ENCODE results near the gene AHRR.

Gene AHRR

GRCh38 chr5:446066-446882 lies 124.8 kb downstream of the AHRR start:
- no peak for TF ChIP-seq POLR2AphosphoS5 (IDR thresholded peaks at IDR 0.05; ENCODE audit: low read depth, low read length)
- TF ChIP-seq TAF1 (IDR thresholded peaks at IDR 0.05; ENCODE audit: borderline replicate concordance, insufficient read depth, low read length), result no peak

DNA sequence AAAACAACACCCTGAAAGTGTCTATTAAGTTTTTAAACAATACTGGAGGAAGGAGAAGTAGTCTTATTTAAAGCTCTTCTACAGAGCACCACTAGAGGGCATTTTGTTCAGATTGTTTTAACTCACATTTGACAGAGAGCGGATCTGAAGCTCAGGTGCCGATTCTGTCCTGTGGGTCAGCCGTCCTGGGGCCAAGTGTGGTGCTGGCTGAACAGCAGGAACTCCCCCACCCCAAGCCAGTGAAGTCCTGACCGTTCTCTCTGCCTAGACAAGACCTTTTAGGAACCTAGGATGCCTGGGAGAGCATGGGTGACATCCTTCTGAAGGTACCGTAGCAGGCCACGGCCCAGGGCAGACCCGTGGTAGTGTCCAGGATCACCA lies 125.4 kb downstream of the AHRR start:
- no peak for TF ChIP-seq FOXP2 (optimal IDR thresholded peaks at IDR 0.05; ENCODE audit: borderline replicate concordance, extremely low read depth, extremely low read length, insufficient read depth)
- TF ChIP-seq, protein P1, sequence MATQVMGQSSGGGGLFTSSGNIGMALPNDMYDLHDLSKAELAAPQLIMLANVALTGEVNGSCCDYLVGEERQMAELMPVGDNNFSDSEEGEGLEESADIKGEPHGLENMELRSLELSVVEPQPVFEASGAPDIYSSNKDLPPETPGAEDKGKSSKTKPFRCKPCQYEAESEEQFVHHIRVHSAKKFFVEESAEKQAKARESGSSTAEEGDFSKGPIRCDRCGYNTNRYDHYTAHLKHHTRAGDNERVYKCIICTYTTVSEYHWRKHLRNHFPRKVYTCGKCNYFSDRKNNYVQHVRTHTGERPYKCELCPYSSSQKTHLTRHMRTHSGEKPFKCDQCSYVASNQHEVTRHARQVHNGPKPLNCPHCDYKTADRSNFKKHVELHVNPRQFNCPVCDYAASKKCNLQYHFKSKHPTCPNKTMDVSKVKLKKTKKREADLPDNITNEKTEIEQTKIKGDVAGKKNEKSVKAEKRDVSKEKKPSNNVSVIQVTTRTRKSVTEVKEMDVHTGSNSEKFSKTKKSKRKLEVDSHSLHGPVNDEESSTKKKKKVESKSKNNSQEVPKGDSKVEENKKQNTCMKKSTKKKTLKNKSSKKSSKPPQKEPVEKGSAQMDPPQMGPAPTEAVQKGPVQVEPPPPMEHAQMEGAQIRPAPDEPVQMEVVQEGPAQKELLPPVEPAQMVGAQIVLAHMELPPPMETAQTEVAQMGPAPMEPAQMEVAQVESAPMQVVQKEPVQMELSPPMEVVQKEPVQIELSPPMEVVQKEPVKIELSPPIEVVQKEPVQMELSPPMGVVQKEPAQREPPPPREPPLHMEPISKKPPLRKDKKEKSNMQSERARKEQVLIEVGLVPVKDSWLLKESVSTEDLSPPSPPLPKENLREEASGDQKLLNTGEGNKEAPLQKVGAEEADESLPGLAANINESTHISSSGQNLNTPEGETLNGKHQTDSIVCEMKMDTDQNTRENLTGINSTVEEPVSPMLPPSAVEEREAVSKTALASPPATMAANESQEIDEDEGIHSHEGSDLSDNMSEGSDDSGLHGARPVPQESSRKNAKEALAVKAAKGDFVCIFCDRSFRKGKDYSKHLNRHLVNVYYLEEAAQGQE (IDR thresholded peaks at IDR 0.05; ENCODE audit: insufficient read depth in 1 of 2, low read depth in 2 of 2, low read length in 2 of 2), result no peak
- no peak for TF ChIP-seq POLR2AphosphoS5 (IDR thresholded peaks at IDR 0.05; ENCODE audit: low read depth, low read length)
- no peak for TF ChIP-seq SIN3A (IDR thresholded peaks at IDR 0.05; ENCODE audit: borderline replicate concordance, insufficient read depth, low read length)
- TF ChIP-seq TAF1 (IDR thresholded peaks at IDR 0.05; ENCODE audit: borderline replicate concordance, insufficient read depth, low read length), result no peak

DNA sequence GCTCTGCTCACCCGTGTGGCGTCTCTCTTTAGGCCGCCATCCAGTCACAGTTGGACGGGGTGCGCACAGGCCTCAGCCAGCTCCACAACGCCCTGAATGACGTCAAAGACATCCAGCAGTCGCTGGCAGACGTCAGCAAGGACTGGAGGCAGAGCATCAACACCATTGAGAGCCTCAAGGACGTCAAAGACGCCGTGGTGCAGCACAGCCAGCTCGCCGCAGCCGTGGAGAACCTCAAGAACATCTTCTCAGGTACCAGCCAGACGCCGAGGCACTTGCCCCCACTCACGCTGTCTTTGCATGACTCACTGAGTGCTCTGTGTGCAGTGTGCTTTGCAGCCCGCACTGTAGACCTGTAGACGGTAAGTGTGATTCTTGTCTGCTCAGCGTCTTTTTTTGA lies 126.0 kb downstream of the AHRR start:
- no peak for TF ChIP-seq SIN3A (IDR thresholded peaks at IDR 0.05; ENCODE audit: borderline replicate concordance, insufficient read depth, low read length)
- TF ChIP-seq TAF1 (IDR thresholded peaks at IDR 0.05; ENCODE audit: borderline replicate concordance, insufficient read depth, low read length), result no peak
- TF ChIP-seq POLR2AphosphoS5 (IDR thresholded peaks at IDR 0.05; ENCODE audit: low read depth, low read length), result no peak
- TF ChIP-seq, protein P1 (IDR thresholded peaks at IDR 0.05; ENCODE audit: insufficient read depth in 1 of 2, low read depth in 2 of 2, low read length in 2 of 2), result no peak
- no peak for TF ChIP-seq FOXP2 (optimal IDR thresholded peaks at IDR 0.05; ENCODE audit: borderline replicate concordance, extremely low read depth, extremely low read length, insufficient read depth)

DNA sequence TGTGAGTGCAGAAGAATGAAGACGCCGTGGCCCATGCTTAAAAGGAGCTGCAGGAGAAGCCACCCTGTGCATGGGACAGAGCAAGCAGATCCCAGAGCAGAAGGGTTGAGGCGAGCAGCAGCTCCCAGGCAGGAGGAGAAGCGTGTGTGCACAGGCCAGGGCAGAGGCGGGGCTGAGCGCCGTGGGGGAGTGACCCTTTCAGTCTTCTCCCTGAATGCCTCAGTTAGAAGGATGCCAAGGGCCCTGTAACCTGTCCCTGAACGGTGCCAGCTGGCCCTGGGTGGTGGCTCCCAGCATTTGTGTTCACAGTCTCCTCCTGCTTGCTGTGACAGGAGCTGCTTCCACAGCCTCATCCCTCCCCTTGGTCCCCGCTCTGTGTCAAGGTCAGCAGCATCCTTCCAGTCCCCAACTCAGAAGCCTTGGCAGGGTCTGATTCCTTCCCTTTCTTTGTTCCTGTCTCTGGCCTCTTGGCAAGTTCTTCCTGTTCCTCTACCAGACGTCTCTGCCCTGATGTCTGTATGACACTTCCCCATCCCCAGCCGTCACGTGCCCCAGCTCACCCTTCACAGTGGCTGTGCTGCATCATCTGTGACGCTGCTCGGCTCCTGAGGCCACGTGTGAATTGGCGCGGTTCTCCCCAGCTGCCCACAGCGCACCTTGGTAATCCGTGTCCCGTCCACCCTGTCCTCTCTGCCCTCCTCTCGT lies 126.7 kb downstream of the AHRR start:
- no peak for TF ChIP-seq SIN3A (IDR thresholded peaks at IDR 0.05; ENCODE audit: borderline replicate concordance, insufficient read depth, low read length)
- TF ChIP-seq, protein P1 (IDR thresholded peaks at IDR 0.05; ENCODE audit: insufficient read depth in 1 of 2, low read depth in 2 of 2, low read length in 2 of 2), result no peak
- TF ChIP-seq POLR2AphosphoS5 (IDR thresholded peaks at IDR 0.05; ENCODE audit: low read depth, low read length), result no peak
- no peak for TF ChIP-seq FOXP2 (optimal IDR thresholded peaks at IDR 0.05; ENCODE audit: borderline replicate concordance, extremely low read depth, extremely low read length, insufficient read depth)
- no peak for TF ChIP-seq TAF1 (IDR thresholded peaks at IDR 0.05; ENCODE audit: borderline replicate concordance, insufficient read depth, low read length)

DNA sequence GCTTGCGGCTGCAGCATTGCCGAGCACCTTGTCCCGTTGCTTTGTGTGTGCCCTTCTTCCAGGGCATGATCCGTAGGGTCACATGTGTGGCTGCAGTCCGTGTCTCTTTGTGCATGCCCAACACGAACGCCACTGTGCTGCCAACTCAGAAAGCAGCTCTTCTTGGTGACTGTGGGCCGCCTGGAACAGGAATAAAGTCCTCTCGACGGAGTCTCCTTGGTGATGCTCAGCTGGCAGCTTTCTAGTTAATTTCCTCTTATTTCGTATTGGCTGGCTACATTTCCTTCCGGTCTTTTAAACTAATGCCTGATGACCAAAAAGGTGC lies 127.2 kb downstream of the AHRR start:
- no peak for TF ChIP-seq SIN3A (IDR thresholded peaks at IDR 0.05; ENCODE audit: borderline replicate concordance, insufficient read depth, low read length)
- TF ChIP-seq POLR2AphosphoS5 (IDR thresholded peaks at IDR 0.05; ENCODE audit: low read depth, low read length), result no peak
- TF ChIP-seq, protein P1 (IDR thresholded peaks at IDR 0.05; ENCODE audit: insufficient read depth in 1 of 2, low read depth in 2 of 2, low read length in 2 of 2), result no peak
- no peak for TF ChIP-seq TAF1 (IDR thresholded peaks at IDR 0.05; ENCODE audit: borderline replicate concordance, insufficient read depth, low read length)

All from PFSK-1 (cell line).